NCI-H82 (cell line): ENCODE data around the gene KCNQ5.

ENCODE experiments used
- DNase-seq: peaks from one replicate; lab custom pipeline; 2025; lab: John Stamatoyannopoulos, UW

KCNQ5 gene

DNA sequence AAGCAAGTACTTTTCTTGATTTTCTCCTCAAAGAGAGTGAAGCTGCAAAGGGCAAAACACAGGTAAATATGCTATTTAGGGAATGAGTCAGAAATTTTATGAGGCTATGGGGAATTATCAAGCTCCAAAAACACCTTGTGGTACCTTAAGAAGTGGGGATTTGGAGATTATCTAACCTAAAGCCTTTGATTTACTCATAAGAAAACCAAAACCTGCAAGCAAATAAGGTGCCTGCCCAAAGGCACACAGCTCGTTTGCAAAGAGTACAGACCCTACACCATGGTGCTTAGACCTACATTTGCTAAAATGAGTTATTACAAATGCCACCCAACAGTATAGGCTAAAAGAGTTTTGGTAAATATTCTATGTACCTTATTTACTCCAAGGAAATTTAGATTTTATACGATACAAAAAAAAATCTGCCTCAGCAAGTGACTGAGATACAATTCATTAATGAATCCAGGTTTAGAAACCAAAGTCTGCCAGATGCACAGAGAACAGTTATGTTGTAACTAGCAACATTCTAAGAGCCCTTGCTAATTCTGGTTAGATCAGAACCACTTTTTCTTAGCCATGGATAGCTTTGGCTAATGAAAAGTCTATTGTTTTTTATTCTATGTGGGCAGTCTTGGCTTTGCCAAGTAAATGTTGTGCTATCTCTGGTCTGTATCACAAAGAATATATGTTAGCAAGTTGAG lies 501.9 kb downstream of the KCNQ5 start:
- DNase-seq, result peak; percentile 63

DNA sequence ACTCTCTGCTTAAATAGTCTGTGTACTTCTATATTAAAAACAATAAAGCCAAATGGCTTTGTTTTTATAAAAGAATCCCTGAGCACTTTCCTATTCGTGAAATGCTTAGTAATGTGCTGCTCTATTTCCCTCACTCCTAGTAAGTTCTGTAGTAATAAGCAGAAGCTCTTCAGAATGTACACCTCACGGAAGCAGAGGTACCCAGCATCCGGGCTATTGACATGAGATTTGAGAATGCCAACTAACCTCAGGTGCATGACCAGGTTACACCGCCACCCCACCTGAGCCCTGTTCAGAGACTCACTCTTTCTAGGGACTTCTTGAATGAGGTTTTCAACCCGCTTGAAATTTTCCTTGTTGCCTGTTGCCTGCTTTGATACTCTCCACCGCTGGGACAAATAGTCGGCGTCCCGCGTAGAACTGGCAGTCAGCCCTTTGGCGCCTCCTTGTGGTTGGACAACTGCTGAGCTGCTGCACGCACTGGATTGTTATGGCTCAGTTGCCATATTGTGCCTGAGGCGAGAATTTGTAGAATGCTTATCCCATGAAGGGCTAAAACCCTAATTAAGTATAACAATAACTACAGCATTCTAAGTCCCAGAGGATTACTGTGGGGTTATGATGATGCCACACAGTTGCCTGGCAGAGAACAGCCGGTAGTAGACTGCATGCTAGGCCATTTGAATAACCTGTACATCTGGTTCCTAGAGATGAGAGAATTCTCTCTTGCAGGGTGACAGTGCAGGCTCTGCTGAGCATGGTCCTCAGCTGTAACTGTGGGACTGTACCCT lies 508.0 kb downstream of the KCNQ5 start:
- DNase-seq, result peak; percentile 73

DNA sequence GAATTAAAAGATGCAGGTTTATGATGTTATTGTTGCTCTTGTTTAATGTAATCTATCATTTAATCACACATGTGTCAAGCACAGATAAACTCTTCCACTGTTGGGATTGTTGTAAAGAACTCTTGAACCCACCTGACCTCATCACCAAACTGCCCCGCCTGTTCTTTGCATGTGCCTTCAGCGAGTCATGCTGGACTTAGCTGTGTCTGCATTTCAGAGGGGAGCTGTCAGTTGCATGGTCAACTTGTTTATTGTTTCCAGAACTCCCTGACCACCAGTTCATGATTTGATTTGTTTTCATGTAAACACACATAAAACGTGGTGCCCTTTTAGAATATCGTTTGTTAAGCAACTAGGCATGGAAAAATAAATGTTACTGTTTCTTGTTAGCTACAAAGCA lies 509.8 kb downstream of the KCNQ5 start:
- DNase-seq, result no peak

DNA sequence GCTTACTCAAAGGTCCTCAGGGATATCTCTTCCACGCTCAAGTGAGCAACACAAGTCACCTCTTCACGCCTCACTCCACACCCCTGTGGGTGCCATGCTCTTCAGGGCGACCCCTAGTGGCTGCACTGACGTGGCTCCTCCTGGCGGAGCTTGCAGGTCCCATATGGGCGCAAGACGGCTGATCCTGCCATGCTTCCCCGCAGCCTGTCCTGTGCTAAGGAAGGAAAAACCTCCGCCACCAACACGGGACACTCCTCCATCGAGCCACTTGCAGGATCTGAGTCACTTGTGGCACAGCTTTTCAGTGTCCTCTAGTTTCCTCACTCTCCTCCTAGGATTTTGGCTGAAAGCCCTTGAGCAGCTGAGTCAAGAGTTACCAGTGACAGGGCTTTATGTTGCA lies 512.7 kb downstream of the KCNQ5 start:
- peak; percentile 2 for DNase-seq

DNA sequence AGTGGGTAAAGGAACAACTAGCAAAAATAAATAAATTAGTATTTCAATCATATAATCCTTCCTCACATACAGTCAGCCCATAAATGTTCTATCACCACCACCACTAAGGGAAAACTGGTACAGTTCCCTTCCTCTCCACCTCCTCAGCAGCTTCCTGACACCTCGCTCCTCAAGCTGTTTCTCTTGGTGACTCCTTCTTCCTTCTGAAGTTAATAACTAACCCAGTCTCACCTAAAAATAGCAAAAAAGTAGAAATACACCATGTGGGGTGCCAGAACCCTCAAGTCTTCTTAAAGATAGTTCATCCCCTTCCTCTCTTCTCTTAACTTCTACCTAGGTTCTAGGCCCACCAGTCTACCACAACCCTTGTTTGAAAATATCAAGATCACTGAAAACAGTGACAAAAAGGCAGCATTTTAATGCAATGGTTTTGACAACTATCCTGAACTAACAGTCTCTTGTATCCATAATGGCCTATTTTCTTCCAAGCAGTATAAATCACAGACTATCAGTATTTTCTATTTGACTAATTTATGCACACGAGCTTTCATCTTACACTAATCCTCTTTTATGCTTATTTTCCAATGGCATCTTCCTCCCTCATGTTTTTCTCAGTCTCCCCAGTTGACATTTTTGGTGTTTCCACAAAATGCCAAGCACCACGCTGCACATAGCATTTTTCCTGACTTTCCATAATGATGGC lies 518.0 kb downstream of the KCNQ5 start:
- no peak for DNase-seq

DNA sequence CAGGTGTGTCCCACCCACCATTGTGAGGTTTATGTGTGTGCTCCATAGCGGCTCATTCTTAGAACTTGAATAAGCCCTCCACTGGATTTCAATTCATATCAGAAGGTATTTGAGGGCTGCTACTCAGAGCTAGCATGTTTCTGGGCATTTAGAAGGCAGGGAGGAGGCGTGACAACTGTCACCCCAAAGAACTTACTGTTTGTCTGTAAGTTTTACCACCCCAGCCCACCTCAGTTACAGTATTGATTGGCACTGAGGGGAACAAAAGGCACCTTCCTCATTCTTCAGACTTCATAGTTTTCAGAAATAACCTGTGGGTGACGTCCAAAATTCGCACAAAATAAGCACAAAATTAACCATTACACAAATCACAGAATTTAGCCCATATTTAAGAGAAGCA lies 521.7 kb downstream of the KCNQ5 start:
- DNase-seq, result no peak

DNA sequence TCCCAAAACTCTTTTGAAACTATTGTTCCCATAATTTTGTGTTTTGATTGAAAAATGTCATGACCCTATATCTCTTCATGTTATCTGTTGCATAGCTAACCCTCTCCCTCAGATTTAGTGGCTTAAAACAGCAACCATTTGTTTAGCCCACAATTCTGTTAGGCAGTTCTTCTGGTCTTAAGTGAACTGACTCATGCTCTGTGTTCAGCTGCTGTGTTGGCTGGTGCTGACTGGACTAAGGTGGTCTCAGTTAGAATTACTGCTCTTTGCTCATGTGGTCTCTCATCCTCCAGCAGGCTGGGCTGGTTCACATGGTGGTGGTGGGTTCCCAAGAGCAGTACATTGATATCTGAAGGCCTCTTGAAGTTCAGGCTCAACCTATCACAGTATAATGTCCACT lies 522.7 kb downstream of the KCNQ5 start:
- no peak for DNase-seq

DNA sequence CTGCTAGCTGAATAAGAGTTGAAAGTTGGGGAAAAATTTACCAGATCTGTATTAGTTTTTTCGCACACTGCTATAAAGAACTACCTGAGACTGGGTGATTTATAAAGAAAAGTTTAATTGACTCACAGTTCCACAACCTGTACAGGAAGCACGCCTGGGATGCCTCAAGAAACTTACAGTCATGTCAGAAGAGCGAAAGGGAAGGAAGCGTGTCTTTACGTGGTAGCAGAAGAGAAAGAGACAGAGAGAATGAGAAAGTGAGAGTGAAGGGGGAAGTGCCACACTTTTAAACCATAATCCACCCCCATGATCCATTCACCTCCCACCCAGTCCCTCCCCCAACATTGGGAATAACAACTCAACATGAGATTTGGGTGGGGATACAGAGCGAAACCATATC lies 523.8 kb downstream of the KCNQ5 start:
- DNase-seq, result no peak

DNA sequence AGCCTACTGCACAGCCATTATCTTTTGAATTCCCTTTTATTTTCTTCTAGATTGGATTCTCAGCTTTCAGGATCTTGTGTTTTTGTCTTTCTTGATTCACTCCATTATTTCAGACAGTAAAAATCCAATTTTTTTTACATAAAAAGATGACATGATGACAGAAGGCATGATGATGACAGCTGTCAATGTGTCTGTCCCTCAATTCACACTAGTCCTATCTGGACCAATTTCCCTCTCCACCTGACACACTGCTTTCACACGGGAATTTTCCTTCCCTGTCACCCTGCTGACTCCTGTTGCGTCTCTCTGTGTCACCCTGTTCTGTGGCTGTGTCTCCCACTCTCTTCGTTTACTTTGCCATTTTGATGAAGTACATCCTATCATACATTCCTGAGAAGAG lies 529.9 kb downstream of the KCNQ5 start:
- DNase-seq, result no peak

DNA sequence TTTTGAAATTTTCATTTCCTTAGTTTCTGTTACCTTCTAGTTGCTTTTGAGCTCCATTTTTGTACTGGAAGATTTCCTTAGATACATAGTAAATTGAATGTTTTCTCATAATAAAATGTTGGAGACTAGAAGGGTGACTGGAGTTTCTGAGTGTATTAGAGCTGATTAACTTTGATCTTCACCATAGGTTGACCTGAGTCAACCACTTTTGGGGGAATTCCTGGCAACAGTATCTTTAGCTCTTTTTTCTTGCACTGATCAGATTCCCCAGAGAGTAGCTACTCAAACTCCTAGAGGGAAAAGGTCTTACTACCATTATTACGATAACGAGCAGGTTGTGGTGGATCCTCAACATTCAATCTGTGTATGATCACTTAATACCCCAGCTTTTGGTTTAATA lies 530.7 kb downstream of the KCNQ5 start:
- no peak for DNase-seq

DNA sequence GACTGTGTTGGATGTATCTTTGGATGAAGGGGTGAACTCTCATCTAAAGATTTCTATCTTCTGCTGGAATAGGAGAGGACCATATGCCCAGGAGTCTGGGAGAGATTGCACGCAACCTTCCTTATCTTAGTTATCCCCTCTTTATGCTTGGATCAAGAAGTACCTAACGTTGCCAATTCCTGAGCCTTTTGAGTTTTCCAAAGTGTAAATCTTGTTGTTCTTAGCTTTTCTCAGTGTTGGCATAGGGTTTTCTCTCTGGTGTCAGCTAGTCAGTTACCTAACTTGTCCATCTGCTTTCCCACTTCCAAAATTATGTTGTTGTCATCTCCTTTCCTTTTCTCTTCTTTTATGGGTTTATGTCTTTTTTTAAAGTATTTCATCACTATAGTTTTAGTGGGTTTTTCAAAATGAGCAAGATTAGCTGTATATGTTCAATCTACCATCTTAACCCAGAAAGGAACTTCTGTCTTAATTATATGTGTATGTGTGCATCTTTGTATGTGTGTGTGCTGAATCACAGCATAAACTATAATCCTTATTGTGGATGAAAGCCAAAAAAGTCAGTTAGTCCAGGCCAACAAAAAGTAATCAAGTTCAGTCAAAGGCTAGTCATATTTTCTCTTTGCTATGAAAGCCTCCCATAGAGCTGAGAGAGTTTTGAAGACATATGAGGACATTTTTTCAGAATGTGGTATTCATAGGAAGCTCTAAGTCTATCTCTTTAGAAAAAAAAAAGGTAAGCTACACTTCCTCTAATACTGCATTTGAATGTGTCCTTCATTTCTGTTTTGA lies 531.3 kb downstream of the KCNQ5 start:
- DNase-seq, result no peak

DNA sequence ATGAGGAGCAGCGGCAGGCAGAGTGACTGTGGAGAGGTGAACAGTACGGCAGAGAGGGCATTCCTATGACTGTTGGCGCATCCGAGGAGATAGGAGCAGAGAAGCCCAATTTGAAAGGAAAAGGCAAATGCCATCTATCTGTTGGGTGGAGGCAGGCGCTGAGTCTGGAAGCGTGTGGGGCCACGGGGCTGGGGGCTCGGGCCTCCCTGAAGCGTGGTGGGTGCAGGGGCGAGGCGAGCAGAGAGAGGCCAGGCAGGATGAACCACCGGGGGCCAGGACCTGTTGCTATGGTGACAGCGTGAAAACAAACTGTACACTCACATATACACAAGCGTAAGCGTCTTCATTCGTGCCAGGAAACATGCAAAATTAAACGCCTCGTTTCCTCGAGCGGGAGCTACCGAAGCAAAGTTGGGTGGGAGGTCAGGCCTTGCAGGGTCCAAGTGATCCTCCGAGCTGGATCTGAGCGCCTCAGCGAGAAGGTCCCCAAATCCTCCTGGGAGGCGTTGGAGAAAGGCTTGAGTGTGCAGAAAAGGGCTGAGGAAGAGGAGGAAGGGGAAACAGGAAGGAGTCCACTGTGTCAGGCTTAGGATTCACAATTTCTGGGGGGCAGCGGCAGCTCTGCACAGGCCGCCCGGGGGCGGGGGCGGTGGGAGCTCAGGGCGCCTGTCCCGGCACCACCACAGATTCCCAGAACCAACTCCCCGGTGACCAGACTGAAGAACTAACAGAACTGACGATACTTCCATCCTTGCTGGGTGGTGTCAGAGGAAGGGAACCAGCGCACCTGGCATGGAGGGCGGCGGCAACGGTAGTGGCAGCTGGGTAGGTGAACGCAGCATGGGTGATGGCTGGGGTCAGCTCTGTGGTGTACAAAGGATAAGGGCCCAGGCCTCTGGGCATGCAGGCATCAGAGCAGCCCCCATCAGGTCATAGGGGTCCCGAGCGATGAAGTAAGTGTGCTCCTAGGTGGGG lies 535.2 kb downstream of the KCNQ5 start:
- DNase-seq, result no peak

DNA sequence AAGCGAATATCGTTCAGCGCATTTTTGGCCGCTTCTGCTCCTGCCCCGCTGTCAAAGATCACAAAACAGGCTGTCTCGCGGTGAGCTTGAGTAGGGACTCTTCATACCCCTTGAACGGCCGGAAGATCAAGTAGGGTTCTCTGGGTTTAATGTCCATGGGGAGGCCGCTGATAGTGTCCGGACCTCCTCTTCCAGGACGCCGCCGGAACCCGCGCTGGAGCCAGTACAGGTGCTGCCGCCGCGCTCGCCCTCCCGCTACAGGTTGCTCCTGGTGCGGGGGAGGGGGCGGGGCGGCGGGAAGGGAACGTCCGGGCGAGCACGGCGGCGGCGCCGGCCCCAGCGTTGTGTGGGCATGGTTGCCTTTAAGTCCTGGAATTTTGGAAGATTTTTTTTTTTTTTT lies 536.0 kb downstream of the KCNQ5 start:
- DNase-seq, result no peak

DNA sequence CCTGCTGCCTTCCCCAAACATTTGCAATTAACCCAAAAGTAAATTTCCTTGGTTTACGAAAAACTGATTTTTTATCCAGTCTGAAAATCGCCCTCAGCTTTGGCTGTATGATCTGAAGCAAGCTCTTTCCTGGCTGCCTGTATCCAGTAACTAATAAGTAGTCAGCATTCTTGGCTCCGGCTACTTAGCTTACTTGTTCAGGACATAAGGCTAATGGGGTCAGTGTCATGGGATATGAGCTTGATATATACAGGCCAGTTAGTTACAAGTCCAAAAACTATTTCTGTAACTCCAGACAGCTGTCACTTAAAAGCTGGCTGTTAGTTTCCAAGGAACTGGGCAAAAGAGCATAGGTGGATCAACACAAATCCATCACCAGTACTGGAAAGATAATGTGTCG lies 547.2 kb downstream of the KCNQ5 start:
- no peak for DNase-seq

DNA sequence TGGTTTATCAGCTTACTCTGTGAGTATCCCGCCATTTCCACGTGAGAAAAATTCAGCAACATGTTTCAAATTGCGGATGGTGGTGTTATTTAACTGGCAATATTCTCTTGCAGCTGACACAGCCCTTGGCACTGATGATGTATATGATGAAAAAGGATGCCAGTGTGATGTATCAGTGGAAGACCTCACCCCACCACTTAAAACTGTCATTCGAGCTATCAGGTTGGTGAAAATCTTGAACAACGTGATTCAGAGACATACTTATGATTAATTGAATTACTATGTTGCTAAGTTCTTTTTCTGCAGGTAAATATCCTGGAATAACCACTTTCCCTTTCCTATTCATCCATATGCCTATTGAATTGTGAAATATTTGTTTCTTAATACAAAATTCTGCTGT lies 547.8 kb downstream of the KCNQ5 start:
- no peak for DNase-seq

DNA sequence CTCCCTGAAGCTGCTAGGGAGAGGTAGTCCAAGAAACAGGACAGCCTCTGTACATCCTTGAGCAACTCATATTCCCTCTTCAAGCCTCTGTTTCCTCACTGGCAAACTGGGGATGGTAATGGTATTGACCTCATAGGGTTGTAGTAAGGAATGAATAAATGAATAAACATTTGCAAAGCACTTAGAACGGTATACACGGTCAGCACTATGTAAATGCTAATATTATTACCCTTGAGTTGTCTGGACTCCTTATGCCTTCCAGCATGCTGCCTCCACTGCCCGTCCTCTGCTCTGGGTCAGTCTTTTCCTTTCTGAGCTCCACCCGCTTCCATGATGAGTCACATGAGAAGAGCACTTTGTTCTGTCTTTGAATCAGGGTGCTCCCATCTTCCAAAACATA lies 552.8 kb downstream of the KCNQ5 start:
- no peak for DNase-seq

DNA sequence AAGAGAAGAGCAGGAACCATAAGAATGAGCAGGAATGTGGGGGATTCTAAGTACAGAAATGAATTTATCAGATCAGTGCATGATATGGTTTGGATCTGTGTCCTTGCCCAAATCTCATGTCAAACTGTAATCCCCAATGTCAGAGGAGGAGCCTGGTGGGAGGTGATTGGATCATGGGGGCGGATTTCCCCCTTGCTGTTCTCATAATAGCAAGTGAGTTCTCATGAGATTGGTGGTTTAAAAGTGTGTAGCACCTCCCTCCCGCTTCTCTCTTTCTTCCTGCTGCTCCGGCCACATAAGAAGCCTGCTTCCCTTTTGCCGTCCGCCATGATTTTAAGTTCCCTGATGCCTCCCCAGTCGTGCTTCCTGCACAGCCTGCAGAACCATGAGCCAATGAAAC lies 554.2 kb downstream of the KCNQ5 start:
- DNase-seq, result no peak

DNA sequence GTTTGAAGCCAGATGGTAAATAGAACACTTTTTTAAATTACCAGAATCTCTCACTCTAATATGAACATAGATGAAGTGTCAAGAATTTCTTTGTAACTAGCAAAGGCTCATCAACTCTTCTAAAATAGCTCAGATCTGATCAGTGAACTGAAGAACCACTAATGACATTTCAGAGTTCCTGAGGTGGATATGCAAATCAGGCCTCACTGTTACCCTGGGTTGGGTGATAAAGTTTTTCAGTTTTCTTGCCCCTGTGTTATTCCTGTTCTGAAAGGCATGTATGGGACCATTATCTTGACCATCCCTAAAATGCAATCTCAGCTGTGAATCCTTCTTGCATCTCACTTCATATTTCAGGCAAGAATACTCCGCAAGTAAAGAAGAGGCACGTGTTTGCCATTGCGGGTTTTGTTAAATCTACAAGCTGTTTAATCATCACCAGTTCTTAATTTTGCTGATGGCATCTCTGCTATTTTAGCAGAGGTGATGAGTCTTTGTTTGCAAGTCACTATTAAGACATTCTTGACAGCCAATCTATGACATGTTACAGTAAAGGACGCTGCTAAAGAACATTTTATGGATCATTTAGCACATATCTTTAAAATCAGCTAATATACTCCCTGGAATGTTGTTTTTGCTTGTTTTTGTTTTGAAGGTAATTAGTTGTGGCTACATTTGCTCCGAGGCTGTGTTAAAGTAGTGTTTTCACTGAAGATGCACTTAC lies 555.5 kb downstream of the KCNQ5 start:
- no peak for DNase-seq

DNA sequence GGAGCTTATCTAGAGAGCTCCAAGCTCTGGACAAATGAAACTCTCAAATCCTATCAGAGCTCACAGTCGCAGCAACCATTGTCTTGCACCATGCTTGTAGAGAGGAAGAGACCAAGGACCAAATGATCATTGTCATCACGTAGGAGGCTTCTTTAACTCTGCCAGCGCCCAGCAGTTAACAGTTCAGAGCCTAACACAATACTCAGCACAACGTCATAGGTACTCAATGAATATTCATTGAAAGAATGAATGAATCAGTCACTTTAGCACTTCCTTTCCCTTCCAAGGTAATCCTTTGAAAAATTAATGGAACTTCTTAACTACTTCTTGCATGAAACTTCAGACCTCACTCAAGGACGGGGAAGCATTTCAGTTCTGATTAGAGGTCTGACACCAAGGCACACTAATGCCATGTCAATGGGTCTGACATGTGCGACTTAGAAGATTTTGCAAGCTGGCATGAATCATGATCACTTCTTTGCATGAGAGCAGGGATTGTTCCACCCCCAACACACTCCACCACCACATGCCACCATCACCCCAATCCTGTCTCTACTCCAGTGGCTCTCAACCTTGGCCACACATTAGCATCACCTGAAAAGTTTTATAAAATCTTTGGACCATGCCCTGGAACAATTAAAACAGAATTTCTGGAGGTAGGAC lies 558.3 kb downstream of the KCNQ5 start:
- DNase-seq, result peak; percentile 56
